K562 (cell line): Measurements from ENCODE around the gene GANAB.

Source experiments
- ATF4 ChIP-seq: fragments of 450-650 bp; formaldehyde crosslinking; IDR thresholded peaks from 2 replicates; pipeline ENCODE4 v1.4.0; 2022; ENCODE audit warnings: mild to moderate bottlenecking, moderate library complexity
- CHD4 ChIP-seq: fragments of 200-600 bp; sonication (generic); IDR thresholded peaks from 3 replicates; pipeline ENCODE4 v1.6.1; 2012; ENCODE audit warnings: low read depth, mild to moderate bottlenecking, mixed read lengths, low read length, inconsistent platforms; ENCODE audit not compliant: insufficient read depth, insufficient replicate concordance, poor library complexity, severe bottlenecking
- FUS ChIP-seq: fragments of 200-400 bp; formaldehyde crosslinking; optimal IDR thresholded peaks from 2 replicates; pipeline ENCODE3; 2017; ENCODE audit warnings: low read depth, low read length
- MAFK ChIP-seq: IDR thresholded peaks from 2 replicates; pipeline ENCODE4 v1.6.1; 2011; ENCODE audit warnings: low read length, improper control_type of control experiment
- RAD21 ChIP-seq, 2 experiments: fragments of 250-450 bp in 1 of 2; fragments of 450-650 bp in 1 of 2; sonication (Bioruptor Pico) in 1 of 2; formaldehyde crosslinking in 1 of 2; IDR thresholded peaks in 1 of 2; conservative IDR thresholded peaks in 1 of 2; 2 replicates each; pipeline versions ENCODE4 v1.4.0 to v1.8.0; 2020 to 2022; ENCODE audit warnings: mild to moderate bottlenecking in 2 of 2, moderate library complexity in 1 of 2
- RAD51 ChIP-seq: fragments of 450-650 bp; IDR thresholded peaks from 2 replicates; pipeline ENCODE4 v1.7.1; 2016; ENCODE audit warnings: low read depth, mild to moderate bottlenecking, borderline replicate concordance
- TGIF2 ChIP-seq: sonication (generic); formaldehyde crosslinking; IDR thresholded peaks from 2 replicates; pipeline ENCODE4 v1.8.1; 2022; ENCODE audit warnings: mild to moderate bottlenecking, missing genetic modification reagents, moderate library complexity
- TRIM28 ChIP-seq: fragments of 450-650 bp; IDR thresholded peaks from 2 replicates; pipeline ENCODE4 v1.6.1; 2017
- ZC3H4 ChIP-seq: sonication (generic); formaldehyde crosslinking; IDR thresholded peaks from 2 replicates; pipeline ENCODE4 v1.9.0; 2021; ENCODE audit warnings: missing genetic modification reagents, borderline replicate concordance
- ZNF561 ChIP-seq: fragments of 450-650 bp; formaldehyde crosslinking; conservative IDR thresholded peaks from 2 replicates; pipeline ENCODE4 v1.4.0; 2020; ENCODE audit warnings: mild to moderate bottlenecking, moderate library complexity
- ZNF740 ChIP-seq, 3 experiments: fragments of 200-800 bp in 1 of 3; sonication (Bioruptor generic) in 1 of 3; sonication (generic) in 1 of 3; formaldehyde crosslinking in 1 of 3; IDR thresholded peaks; 2 replicates each; pipeline versions ENCODE4 v1.6.1 to v1.8.0; 2016 to 2022; ENCODE audit warnings: mild to moderate bottlenecking in 2 of 3, missing compliant biosample characterization in 2 of 3, missing genetic modification characterization in 2 of 3, missing genetic modification reagents in 1 of 3
- TF ChIP-seq, protein P1 (sequence below), 2 experiments: fragments of 450-650 bp; formaldehyde crosslinking in 1 of 2; IDR thresholded peaks; 2 replicates each; pipeline versions ENCODE4 v1.4.0 to v1.6.1; 2014 to 2020; ENCODE audit warnings: mild to moderate bottlenecking in 2 of 2, borderline replicate concordance in 1 of 2, low read depth in 1 of 2
- TF ChIP-seq, protein P2 (sequence below): sonication (generic); formaldehyde crosslinking; IDR thresholded peaks from 2 replicates; pipeline ENCODE4 v1.8.0; 2022; ENCODE audit warnings: mild to moderate bottlenecking, missing genetic modification reagents, borderline replicate concordance

DNA sequence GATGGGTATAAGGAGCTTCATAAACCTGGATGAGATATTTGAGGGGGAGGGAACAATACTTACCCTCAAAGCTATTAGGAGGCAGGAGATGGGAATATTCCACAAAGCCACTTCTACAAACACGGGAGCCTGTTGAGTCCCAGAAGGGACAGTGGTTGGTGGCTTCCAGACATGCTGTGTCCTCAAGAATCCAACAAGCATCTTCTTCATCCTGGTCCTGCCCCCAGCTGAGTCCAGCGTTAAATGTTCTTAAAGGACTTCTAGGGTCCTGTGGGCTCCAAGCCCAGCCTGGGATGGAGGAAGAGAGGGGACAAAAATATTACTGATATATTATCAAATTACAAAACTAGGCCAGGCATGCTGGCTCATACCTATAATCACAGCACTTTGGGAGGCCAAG is 21.0 kb upstream of the GANAB start:
- no peak for TF ChIP-seq ATF4 (CRISPR knock-in tag)
- TF ChIP-seq RAD51, result no peak
- TF ChIP-seq, protein P1, sequence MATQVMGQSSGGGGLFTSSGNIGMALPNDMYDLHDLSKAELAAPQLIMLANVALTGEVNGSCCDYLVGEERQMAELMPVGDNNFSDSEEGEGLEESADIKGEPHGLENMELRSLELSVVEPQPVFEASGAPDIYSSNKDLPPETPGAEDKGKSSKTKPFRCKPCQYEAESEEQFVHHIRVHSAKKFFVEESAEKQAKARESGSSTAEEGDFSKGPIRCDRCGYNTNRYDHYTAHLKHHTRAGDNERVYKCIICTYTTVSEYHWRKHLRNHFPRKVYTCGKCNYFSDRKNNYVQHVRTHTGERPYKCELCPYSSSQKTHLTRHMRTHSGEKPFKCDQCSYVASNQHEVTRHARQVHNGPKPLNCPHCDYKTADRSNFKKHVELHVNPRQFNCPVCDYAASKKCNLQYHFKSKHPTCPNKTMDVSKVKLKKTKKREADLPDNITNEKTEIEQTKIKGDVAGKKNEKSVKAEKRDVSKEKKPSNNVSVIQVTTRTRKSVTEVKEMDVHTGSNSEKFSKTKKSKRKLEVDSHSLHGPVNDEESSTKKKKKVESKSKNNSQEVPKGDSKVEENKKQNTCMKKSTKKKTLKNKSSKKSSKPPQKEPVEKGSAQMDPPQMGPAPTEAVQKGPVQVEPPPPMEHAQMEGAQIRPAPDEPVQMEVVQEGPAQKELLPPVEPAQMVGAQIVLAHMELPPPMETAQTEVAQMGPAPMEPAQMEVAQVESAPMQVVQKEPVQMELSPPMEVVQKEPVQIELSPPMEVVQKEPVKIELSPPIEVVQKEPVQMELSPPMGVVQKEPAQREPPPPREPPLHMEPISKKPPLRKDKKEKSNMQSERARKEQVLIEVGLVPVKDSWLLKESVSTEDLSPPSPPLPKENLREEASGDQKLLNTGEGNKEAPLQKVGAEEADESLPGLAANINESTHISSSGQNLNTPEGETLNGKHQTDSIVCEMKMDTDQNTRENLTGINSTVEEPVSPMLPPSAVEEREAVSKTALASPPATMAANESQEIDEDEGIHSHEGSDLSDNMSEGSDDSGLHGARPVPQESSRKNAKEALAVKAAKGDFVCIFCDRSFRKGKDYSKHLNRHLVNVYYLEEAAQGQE (IDR thresholded peaks at IDR 0.05; ENCODE audit: borderline replicate concordance), result no peak
- TF ChIP-seq, protein P1 (CRISPR knock-in tag; IDR thresholded peaks at IDR 0.05; ENCODE audit: low read depth), result no peak
- TF ChIP-seq RAD21 (CRISPR knock-in tag; conservative IDR thresholded peaks at IDR 0.05 in 1 of 2, IDR thresholded peaks at IDR 0.05 in 1 of 2), result no peak
- TF ChIP-seq ZNF561, result no peak
- TF ChIP-seq, protein P2, sequence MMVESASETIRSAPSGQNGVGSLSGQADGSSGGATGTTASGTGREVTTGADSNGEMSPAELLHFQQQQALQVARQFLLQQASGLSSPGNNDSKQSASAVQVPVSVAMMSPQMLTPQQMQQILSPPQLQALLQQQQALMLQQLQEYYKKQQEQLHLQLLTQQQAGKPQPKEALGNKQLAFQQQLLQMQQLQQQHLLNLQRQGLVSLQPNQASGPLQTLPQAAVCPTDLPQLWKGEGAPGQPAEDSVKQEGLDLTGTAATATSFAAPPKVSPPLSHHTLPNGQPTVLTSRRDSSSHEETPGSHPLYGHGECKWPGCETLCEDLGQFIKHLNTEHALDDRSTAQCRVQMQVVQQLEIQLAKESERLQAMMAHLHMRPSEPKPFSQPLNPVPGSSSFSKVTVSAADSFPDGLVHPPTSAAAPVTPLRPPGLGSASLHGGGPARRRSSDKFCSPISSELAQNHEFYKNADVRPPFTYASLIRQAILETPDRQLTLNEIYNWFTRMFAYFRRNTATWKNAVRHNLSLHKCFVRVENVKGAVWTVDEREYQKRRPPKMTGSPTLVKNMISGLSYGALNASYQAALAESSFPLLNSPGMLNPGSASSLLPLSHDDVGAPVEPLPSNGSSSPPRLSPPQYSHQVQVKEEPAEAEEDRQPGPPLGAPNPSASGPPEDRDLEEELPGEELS (CRISPR knock-in tag), result no peak
- TF ChIP-seq TGIF2 (CRISPR knock-in tag), result no peak
- no peak for TF ChIP-seq FUS
- no peak for TF ChIP-seq ZNF740 (CRISPR knock-in tag; IDR thresholded peaks at IDR 0.05)
- TF ChIP-seq ZNF740 (tag; IDR thresholded peaks at IDR 0.05), result no peak
- TF ChIP-seq CHD4, result no peak
- no peak for TF ChIP-seq TRIM28
- TF ChIP-seq ZC3H4, result no peak
- no peak for TF ChIP-seq MAFK
